Adipocyte (in vitro differentiated cells): ENCODE data around the gene PGBD5.
A peak's percentile ranks its signal among the peaks of the same experiment; 100 is the strongest.
"Not testable (repeated sequence)": the region's sequence is repeated elsewhere in the genome, so short reads cannot be mapped to it uniquely, and the experiment has no call there.

Experiments used
- DNase-seq: peaks from one replicate; pipeline ENCODE4 v3.0.0-alpha.2; 2015; ENCODE audit warnings: low read depth
- H3K27me3 ChIP-seq: replicated peaks from 2 replicates; pipeline ENCODE4 v1.7.0; 2013; ENCODE audit warnings: mild to moderate bottlenecking, low read length, moderate library complexity; ENCODE audit not compliant: control insufficient read depth, insufficient read depth
- H3K36me3 ChIP-seq: 2 replicates; pipeline ENCODE4 v1.7.0; 2013; ENCODE audit warnings: low read length, mild to moderate bottlenecking, moderate library complexity; ENCODE audit not compliant: control insufficient read depth, insufficient read depth, severe bottlenecking
- H3K4me1 ChIP-seq: 2 replicates; pipeline ENCODE4 v1.7.0; 2013; ENCODE audit warnings: mild to moderate bottlenecking, low read length, moderate library complexity; ENCODE audit not compliant: control insufficient read depth, insufficient read depth
- H3K4me3 ChIP-seq: 2 replicates; pipeline ENCODE4 v1.7.0; 2013; ENCODE audit warnings: mild to moderate bottlenecking, low read length, moderate library complexity
- H3K9ac ChIP-seq: 2 replicates; pipeline ENCODE4 v1.7.0; 2013; ENCODE audit warnings: mild to moderate bottlenecking, low read length, moderate library complexity
- H3K9me3 ChIP-seq: 2 replicates; pipeline ENCODE4 v1.7.0; 2013; ENCODE audit warnings: mild to moderate bottlenecking, low read length, moderate library complexity; ENCODE audit not compliant: control insufficient read depth

The PGBD5 gene

GRCh38 chr1:230408971-230409370 lies 17.2 kb downstream of the PGBD5 start:
- H3K27me3 ChIP-seq, result no peaks in the 10 kb centered on the region
- no peak overlapping the region for H3K9ac ChIP-seq
- H3K36me3 ChIP-seq, result no peaks in the 10 kb centered on the region
- H3K9me3 ChIP-seq, result no peaks in the 10 kb centered on the region
- no peak for DNase-seq
- H3K4me3 ChIP-seq, result no peak overlapping the region
- no peaks in the 10 kb centered on the region for H3K4me1 ChIP-seq

- H3K9me3 ChIP-seq, result no peaks in the 10 kb centered on the region
- no peak for DNase-seq
- H3K27me3 ChIP-seq, result no peaks in the 10 kb centered on the region
Observed at GRCh38 chr1:230407351-230407750, 18.8 kb downstream of the PGBD5 start.

DNA sequence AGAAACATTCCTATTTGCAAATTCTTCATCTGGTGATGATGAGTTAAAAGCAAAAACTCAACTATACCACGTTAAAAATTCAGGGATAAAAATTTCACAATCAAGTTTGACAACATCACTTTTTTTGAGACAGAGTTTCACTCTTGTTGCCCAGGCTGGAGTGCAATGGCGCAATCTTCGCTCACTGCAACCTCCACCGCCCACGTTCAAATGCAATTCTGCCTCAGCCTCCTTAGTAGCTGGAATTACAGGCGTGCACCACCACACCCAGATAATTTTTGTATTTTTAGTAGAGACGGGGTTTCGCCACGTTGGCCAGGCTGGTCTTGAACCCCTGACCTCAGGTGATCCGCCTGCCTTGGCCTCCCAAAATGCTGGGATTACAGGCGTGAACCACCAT lies 19.4 kb downstream of the PGBD5 start:
- H3K9me3 ChIP-seq, H3K4me1 ChIP-seq, H3K36me3 ChIP-seq, H3K9ac ChIP-seq, H3K27me3 ChIP-seq, DNase-seq, H3K4me3 ChIP-seq: not testable (repeated sequence)

More at GRCh38 chr1:230407351-230407750, 18.8 kb downstream of the PGBD5 start:
- Histone ChIP-seq H3K4me3 (no peak overlapping the region), H3K36me3 (no peaks in the 10 kb centered on the region), H3K4me1 (no peaks in the 10 kb centered on the region), H3K9ac (no peak overlapping the region)

DNA sequence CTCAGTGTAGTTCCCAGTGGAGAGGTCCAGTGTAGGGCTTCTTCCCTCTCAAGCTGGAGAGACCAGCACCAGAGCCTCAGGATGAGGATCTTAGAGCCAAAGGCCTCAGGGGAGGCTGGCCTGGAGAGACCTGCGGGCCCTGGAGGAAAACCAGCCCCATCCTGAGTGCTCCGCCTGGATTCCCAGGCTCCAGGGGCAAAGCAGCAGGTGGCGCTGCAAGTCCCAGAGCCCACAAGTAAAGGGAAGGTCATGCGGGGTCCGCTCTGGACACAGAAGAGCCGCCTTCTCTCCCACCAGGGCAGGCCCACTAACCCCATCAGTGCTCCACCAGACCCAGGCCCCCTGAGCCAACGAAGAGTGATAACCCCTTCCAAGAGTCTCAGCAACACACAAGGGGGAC lies 22.7 kb downstream of the PGBD5 start:
- H3K36me3 ChIP-seq, result no peaks in the 10 kb centered on the region
- H3K4me3 ChIP-seq, result no peak overlapping the region
- H3K9me3 ChIP-seq, result no peaks in the 10 kb centered on the region
- DNase-seq, result no peak
- peaks cover 4% of the 10 kb centered on the region for H3K4me1 ChIP-seq
- no peak overlapping the region for H3K9ac ChIP-seq
- H3K27me3 ChIP-seq, result no peaks in the 10 kb centered on the region

DNA sequence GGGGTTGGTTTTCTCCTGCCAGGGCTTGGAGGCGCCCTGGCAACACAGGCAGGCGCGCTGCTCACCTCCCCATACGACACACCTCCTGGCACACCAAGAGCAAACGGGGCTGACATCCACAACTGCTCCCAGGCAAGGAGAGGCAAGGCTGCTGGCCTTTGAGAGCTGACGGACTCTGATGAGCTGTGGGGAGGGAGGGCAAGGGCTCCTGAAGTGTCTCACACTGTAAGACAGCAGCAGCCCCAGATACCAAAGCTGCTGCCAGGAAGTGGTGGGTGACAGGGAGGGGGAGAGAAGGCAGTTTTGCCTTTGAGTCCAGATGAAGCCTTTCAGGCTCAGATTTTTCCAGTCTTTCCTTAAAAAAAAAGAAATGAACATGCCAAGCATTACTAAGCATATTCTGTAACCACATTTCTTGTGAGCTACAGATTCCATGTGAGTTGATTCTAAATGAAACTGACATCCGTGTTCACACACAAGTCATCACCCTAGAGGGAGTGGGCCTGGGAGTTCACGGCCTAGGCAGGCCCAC lies 24.3 kb downstream of the PGBD5 start:
- Histone ChIP-seq H3K27me3 (peaks cover 10% of the 10 kb centered on the region), H3K4me3 (no peak overlapping the region), H3K9ac (no peak overlapping the region), H3K9me3 (no peaks in the 10 kb centered on the region), H3K4me1 (peaks cover 4% of the 10 kb centered on the region), H3K36me3 (no peaks in the 10 kb centered on the region)
- DNase-seq, result peak; percentile 67

DNA sequence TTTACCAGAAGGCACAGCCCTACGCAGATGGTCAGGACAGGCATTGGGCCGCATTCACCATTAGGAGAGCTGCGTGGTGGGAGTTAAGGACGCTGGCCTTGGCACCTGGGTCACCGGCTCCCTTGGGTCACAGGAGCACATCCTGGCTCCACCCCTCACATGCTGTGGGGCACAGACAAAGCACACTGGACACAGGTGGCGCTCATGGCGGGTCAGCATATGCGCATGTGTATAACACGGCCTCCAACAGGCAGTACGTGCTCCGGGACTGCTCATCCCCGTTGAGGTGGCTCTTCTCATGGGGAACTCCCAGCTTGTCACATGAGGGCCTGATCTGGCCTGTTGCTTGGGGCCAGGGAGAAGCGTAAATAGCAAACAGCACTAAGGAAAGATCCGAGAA lies 25.0 kb downstream of the PGBD5 start:
- DNase-seq, result no peak
- H3K4me1 ChIP-seq, result peaks cover 4% of the 10 kb centered on the region
- H3K9me3 ChIP-seq, result no peaks in the 10 kb centered on the region
- no peak overlapping the region for H3K4me3 ChIP-seq
- H3K9ac ChIP-seq, result no peak overlapping the region
- no peaks in the 10 kb centered on the region for H3K36me3 ChIP-seq
- H3K27me3 ChIP-seq, result peaks cover 10% of the 10 kb centered on the region

- H3K9ac ChIP-seq, result no peak overlapping the region
- H3K9me3 ChIP-seq, result no peaks in the 10 kb centered on the region
- no peaks in the 10 kb centered on the region for H3K36me3 ChIP-seq
- DNase-seq, result no peak
- peaks cover 4% of the 10 kb centered on the region for H3K4me1 ChIP-seq
- H3K27me3 ChIP-seq, result peaks cover 10% of the 10 kb centered on the region
- no peak overlapping the region for H3K4me3 ChIP-seq
Observed at GRCh38 chr1:230400007-230400344, 26.2 kb downstream of the PGBD5 start.

DNA sequence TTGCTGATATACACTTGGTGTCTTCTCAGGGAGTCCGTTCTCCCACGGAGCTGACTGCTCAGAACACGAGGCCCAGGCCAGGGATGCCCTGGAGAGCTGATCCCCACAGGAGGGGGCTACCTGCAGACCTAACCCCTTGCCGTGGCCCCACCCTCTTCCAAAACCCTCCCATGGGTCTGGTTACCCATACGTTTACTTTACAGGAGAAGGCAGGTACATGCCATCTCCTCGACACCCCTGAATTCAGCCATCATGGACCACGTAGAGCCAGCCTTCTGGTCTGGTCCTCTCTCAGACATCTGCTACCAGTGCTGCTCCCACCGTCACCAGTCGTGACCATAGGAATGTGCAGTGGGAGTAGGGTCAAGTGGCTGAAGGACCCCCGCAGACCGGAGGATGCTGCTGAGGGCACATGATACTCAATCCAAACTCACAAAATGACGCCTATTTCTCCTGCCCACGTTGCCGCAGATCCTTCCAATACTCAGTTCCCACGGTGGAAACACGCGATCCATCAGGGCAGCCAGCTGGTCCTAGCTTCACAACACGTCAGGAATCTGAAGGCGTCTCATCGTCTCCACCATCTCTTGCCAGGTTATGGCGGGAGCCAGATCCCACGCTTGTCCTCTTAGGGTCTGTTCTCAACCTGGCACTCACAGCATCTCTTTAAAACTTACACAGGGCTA lies 26.7 kb downstream of the PGBD5 start:
- Histone ChIP-seq H3K9me3 (no peaks in the 10 kb centered on the region), H3K4me1 (peaks cover 4% of the 10 kb centered on the region), H3K9ac (no peak overlapping the region), H3K36me3 (no peaks in the 10 kb centered on the region), H3K4me3 (no peak overlapping the region), H3K27me3 (peaks cover 10% of the 10 kb centered on the region)
- no peak for DNase-seq

GRCh38 chr1:230398856-230399255 lies 27.3 kb downstream of the PGBD5 start:
- Histone ChIP-seq H3K4me3 (no peak overlapping the region), H3K36me3 (no peaks in the 10 kb centered on the region), H3K9me3 (no peaks in the 10 kb centered on the region), H3K9ac (no peak overlapping the region), H3K4me1 (peaks cover 4% of the 10 kb centered on the region), H3K27me3 (peaks cover 10% of the 10 kb centered on the region)
- no peak for DNase-seq

GRCh38 chr1:230396966-230397365 lies 29.2 kb downstream of the PGBD5 start:
- DNase-seq, result no peak
- H3K4me1 ChIP-seq, result peaks cover 4% of the 10 kb centered on the region
- no peak overlapping the region for H3K4me3 ChIP-seq
- no peaks in the 10 kb centered on the region for H3K36me3 ChIP-seq
- no peaks in the 10 kb centered on the region for H3K9me3 ChIP-seq
- no peak overlapping the region for H3K9ac ChIP-seq
- H3K27me3 ChIP-seq, result peaks cover 14% of the 10 kb centered on the region

GRCh38 chr1:230395932-230396331 lies 30.2 kb downstream of the PGBD5 start:
- no peak overlapping the region for H3K4me3 ChIP-seq
- peaks cover 4% of the 10 kb centered on the region for H3K4me1 ChIP-seq
- H3K36me3 ChIP-seq, result no peaks in the 10 kb centered on the region
- no peaks in the 10 kb centered on the region for H3K9me3 ChIP-seq
- no peak for DNase-seq
- H3K9ac ChIP-seq, result no peak overlapping the region
- H3K27me3 ChIP-seq, result peaks cover 14% of the 10 kb centered on the region

DNA sequence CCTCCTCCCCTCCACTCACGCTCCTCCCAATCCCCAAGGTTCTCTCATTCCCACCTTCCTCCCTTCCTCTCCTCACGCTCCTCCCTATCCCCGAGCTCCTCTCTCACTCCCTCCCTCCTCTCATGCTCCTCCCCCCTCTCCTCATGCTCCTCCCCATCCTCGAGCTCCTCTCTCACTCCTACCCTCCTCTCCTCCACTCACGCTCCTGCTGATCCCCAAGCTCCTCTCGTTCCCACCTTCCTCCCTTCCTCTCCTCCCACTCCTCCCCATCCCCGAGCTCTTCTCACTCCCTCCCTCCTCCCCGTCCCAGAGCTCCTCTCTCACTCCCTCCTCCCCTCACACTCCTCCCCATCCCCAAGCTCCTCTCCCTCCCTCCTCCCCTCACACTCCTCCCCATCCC lies 31.4 kb downstream of the PGBD5 start:
- no peak overlapping the region for H3K9ac ChIP-seq
- no peaks in the 10 kb centered on the region for H3K4me1 ChIP-seq
- no peak overlapping the region for H3K4me3 ChIP-seq
- H3K36me3 ChIP-seq, result no peaks in the 10 kb centered on the region
- H3K27me3 ChIP-seq, result peaks cover 14% of the 10 kb centered on the region
- no peaks in the 10 kb centered on the region for H3K9me3 ChIP-seq
- no peak for DNase-seq
